NCI-H510A treated with DMSO at 0.1 percent for 48 hours (cell line): ENCODE results near the gene TRIM29.
"Not testable (repeated sequence)": the region's sequence is repeated elsewhere in the genome, so short reads cannot be mapped to it uniquely, and the experiment has no call there.

Experiments used
- DNase-seq: peaks from one replicate; lab custom pipeline; 2025; lab: John Stamatoyannopoulos, UW

Gene TRIM29

DNA sequence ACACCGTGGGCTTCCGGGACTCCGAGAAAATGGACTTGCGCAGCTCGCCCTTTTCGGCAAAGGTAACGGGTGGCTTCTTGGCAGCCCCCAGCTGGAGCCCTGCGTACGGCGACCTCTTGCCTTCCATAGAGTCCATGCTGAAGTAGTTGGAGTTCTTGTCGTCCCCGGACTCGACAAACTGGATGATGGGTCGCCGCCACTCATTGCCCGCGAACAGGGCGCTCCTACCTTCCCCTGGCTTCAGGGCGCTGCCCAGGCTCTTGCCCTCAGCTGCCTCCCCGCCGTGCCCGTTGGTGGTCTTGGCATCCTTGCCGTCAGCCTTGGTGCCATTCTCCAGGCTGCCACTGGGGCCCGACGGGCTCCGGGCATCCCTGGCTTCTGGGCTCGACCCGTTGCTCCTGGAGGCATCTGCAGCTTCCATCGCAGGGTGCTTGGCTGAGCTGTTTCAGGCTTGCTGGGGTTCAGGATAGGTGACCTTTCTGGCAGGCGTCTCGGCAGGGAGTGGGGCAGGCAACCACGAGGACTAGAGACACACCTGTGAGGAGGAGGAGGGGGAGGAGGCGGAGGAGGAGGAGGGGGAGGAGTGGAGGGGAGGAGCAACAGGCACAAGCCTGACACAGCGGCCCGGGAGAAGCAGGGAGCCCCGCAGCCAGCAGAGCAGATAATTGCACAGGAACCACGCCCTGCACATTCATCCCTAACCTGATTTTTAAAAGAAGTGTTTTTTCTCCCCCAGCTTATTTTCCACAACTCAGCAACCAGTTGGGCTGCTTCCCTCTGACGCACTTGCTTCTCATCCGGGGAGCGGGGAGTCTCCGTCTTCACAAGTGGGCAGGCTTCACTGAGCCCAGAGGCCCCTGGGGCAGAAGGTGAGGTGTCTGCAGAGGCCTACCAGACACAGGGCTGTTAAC, at the start of gene TRIM29:
Gene TRIM29 (minus strand): TSS at position 503 of the 911 bp plus-strand sequence. CDS start 82 bp downstream, at position 421.
- peak; percentile 5 for DNase-seq

GRCh38 chr11:120186774-120187591, 49.1 kb upstream of the TRIM29 start:
- DNase-seq: no peak

DNA sequence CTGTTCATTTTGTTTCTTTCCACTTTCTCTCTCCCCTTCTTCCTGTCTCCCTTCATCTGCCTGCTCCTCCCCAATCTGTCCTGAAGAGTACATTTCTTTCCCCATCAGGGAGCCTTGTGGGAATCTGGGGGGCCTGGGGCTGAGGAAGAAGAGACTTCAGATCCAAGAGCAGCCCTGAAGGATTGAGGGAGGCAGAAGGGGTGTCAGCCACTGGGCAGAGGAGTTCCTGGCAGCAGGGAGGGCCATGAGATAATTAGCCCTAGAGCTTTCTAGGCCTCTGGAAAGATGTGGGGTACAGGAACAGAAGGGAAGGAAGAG, 48.5 kb upstream of the TRIM29 start:
- DNase-seq: no peak

DNA sequence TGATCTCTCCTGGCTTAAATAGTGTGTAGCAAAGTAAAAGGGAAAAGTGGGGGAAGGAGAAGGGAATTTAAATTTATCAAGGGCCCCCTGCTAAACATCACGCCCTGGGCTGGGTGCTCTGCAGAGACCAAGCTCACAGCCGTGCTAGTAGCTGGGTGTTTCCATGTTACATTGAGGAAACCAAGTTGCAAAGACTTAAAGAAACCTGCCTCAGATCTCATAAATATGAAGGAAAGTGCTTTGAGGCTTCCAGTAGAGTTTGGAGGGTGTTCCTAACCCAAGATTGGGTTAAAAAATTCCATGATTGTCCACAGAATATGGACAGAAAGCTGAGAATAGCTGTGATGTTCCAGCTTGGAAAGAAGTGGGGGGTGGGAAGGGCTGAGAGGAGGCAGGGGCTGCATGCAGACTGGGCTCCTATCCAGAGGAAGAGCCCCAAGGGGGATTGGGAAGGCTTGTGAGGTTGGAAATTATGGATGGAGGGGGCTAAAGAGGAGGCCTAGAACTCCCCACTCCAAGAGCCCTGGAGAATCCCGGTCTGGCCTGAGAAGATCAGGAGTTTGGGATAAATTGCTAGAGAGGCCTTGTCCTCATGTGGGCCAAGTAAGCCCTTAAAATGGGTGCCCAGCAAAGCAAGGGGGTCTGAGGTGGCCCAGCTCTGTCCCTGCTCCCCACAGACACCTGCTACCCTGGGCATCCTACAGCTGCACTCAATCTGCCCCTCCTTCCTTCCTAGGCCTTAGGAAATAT, 48.0 kb upstream of the TRIM29 start:
- DNase-seq: no peak

DNA sequence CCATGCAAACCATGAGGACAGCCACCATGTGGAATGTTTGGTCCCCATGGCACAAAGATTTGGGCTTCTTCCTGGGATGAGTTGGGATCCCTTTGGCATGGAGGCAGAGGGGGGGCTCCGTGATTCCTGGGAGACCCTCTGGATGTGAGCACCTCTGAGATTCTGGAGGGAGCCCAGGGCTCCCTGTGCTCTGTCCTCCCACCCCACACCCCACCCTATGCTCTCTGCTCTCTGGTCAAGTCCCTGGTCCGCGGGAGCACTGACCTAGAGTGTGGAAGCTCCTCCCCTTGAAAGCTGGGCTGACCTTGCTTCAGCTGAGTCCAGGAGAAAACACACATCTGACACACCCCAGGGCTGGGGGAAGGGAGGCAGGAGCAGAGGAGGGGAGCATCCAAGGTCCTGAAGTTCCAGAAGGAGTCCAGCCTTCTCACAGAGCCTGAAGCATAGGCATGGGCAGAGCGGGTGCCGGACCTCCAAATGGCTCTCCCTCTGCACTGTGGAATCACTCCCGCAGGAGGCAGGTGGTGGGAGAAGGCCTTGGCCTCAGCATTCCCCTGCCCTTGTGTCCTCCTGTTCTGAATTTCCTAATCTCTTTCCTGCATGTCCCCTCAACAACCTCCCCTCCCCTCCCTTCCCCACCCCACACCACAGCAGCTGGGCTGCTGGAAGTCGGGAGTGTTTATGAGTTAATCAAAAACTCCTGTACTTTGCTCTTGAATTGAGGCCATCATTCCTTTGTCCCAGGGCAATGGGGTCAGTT, 47.2 kb upstream of the TRIM29 start:
- DNase-seq: no peak

GRCh38 chr11:120184371-120184945, 46.5 kb upstream of the TRIM29 start:
- DNase-seq: no peak

DNA sequence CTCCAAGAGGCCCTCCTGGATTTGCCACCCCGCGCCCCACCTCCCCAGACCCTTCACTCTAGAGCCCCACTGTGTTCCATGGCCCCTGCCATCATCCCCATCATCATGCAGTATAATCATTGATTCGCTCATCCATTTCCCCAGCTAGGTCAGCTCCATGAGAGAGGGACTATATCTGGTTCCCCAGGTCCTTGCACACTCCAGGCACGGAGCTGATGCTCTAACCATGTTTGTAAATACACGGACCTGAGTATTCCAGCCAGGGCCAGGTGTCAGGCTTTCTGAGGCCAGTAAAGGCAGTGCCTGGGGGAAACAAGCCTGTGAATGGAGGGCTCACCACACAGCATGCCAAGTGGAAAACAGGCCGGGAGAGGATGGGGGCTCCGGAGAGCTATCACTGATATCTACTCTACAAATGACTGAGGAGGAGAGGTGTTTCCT, 45.8 kb upstream of the TRIM29 start:
- DNase-seq: no peak

DNA sequence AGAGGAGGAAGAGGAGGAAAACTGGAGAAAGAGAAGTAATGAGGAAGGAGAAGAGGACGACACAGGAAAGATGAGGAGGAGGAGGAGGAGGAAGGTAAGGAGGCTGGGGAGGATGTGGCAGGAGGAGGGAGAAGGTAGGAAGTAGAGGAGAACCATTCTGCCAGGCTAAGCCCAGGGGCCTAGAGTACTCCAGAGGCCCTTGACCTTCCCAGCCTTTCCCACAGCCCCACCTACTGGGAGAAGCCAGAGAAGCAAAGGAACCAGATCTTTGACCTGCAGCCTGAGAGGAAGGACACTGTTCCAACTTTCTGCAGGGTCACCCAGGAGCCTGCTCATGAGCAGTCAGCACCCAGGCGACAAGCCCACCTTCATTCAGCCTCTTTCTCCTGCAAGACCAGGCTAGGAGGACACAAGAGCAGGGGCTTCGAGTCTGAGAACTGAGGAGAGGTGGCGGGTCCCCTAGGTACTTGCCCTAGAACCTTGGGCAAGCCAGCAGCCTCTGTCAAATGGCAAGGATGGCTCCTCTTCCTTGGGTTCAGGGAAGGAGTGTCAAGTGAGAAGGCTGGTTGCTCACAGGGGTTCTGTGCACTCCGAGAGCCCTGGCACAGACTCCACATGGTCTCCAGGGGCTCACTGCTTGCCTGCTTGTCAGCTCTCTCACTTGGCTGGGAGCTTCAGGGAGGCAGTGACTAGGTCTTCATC, 45.0 kb upstream of the TRIM29 start:
- DNase-seq: no peak

GRCh38 chr11:120182372-120182771, 44.5 kb upstream of the TRIM29 start:
- DNase-seq: no peak

- DNase-seq: no peak
Observed at GRCh38 chr11:120181376-120181975, 43.6 kb upstream of the TRIM29 start.

- no peak for DNase-seq
Observed at GRCh38 chr11:120180551-120181232, 42.8 kb upstream of the TRIM29 start.

DNA sequence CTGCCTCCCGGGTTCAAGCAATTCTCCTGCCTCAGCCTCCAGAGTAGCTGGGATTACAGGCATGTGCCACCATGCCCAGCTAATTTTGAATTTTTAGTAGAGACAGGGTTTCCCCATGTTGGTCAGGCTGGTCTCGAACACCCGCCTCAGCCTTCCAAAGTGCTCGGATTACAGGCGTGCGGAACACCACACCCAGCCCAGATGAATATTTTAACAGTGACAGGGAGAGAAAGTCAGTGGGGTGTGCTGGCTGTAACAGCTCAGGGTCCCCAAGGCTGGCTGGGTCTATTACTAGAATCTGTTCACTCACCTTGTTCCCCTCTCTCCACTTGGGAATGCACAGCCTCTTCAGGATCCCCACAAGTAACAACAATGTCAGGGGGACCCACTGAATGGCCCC, 42.1 kb upstream of the TRIM29 start:
- DNase-seq: not testable (repeated sequence)

DNA sequence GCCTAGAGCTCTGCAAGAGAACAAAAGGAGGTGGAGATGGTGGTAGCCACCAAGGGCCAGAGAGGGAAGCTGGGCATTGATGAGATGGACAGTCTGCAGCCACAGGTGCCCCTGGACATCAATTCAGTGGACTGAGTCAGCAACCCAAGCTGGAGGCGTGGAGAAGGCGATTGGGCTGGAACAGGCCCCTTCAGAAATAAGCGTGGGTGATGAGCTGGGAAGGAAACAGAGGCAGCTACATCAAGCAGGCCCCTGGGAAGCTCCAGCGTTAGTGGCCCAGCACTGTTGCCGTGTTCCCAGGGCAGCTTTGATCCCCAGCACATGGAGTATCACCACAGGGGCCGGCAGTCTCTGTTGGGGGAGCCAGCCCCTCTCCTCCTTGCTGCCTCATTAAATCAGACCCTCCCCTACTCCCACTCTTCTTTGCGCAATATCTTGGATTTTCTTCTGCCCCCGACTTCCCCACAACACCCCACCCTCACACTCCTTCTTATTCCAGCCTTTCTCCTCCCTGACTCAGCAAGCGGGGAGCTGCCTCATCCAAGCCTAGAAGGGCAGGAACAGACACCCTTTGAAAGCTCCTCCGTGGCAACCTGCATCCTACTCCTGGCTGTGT, 41.3 kb upstream of the TRIM29 start:
- DNase-seq: no peak

GRCh38 chr11:120178561-120179056, 40.7 kb upstream of the TRIM29 start:
- DNase-seq: no peak

- DNase-seq: no peak
Observed at GRCh38 chr11:120174866-120175265, 37.0 kb upstream of the TRIM29 start.

- no peak for DNase-seq
Observed at GRCh38 chr11:120173807-120174206, 35.9 kb upstream of the TRIM29 start.

DNA sequence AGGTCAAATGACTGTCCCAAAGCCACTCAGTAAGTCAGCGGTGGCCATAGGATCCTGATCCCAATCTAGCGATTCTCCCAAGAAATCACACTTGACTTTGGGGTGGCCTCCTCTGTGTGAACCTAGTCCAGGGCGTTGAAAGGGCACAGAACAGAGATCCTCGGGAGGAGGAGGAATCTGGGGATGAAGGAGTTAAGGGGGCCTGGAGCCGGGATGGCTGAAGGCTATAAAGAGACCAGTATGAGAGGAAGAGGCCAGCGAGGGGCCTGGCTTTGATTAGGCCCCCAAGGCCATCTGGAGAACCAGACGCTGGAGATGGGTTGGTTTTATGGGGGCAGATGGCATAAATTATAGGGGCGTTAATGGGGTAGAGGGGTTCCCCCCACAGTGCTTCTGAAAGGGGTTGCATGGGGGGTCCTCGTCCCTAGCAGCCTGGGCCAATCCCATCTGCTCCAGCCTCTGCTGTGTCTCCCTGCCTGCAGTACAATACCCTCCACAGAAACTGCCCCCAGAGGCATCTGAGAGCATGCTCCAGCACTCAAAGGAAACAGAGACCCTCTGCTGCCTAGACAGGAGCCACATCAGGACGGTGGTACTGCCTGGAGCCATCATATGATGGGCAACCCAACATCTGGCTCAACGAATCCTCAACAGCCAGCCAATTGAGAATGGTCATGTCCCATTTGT, 35.2 kb upstream of the TRIM29 start:
- no peak for DNase-seq
